HepG2 (cell line): Measurements from ENCODE around the gene SNX11. TPM values are rescaled to one million over a fixed set of nuclear protein-coding genes. Genes with fewer than 3 reads are reported as not detected.

Experiments
- DMAP1 ChIP-seq: IDR thresholded peaks from 2 replicates; pipeline ENCODE4 v1.6.1; 2016
- ETV6 ChIP-seq: sonication (generic); formaldehyde crosslinking; conservative IDR thresholded peaks from 2 replicates; pipeline ENCODE4 v1.4.0; 2020; ENCODE audit warnings: missing genetic modification reagents
- FIP1L1 ChIP-seq: fragments of 200-400 bp; formaldehyde crosslinking; IDR thresholded peaks from 2 replicates; pipeline ENCODE4 v1.6.1; 2018; ENCODE audit warnings: low read depth, mild to moderate bottlenecking, low read length, moderate library complexity, borderline replicate concordance; ENCODE audit not compliant: insufficient read depth
- HMG20B ChIP-seq: conservative IDR thresholded peaks from 2 replicates; pipeline ENCODE4 v1.6.1; 2016; ENCODE audit warnings: missing genetic modification reagents, missing compliant biosample characterization
- HOXD1 ChIP-seq: sonication (generic); formaldehyde crosslinking; IDR thresholded peaks from 2 replicates; pipeline ENCODE4 v1.5.0; 2020; ENCODE audit warnings: missing genetic modification reagents
- MAZ ChIP-seq, 2 experiments: sonication (generic) in 1 of 2; formaldehyde crosslinking in 1 of 2; IDR thresholded peaks; 2 replicates each; pipeline versions ENCODE4 v1.5.0 to v1.6.1; 2012 to 2020; ENCODE audit warnings: low read depth in 2 of 2, mild to moderate bottlenecking in 2 of 2, borderline replicate concordance in 1 of 2, improper control_type of control experiment in 1 of 2, low read length in 1 of 2, missing genetic modification reagents in 1 of 2, moderate library complexity in 1 of 2
- MEF2D ChIP-seq: sonication (generic); formaldehyde crosslinking; IDR thresholded peaks from 2 replicates; pipeline ENCODE4 v1.5.1; 2020; ENCODE audit warnings: mild to moderate bottlenecking, missing genetic modification reagents
- NFRKB ChIP-seq: fragments of 450-650 bp; IDR thresholded peaks from 2 replicates; pipeline ENCODE4 v1.6.1; 2017
- PHF20 ChIP-seq: sonication (generic); formaldehyde crosslinking; IDR thresholded peaks from 2 replicates; pipeline ENCODE4 v1.5.0; 2020; ENCODE audit warnings: mild to moderate bottlenecking, missing genetic modification reagents
- PITX1 ChIP-seq: sonication (generic); formaldehyde crosslinking; IDR thresholded peaks from 2 replicates; pipeline ENCODE4 v1.5.1; 2020; ENCODE audit warnings: mild to moderate bottlenecking, missing genetic modification reagents
- RARG ChIP-seq: sonication (generic); formaldehyde crosslinking; IDR thresholded peaks from 2 replicates; pipeline ENCODE4 v1.4.0; 2020; ENCODE audit warnings: low read depth, mild to moderate bottlenecking, missing genetic modification reagents
- SSRP1 ChIP-seq: IDR thresholded peaks from 2 replicates; pipeline ENCODE4 v1.6.1; 2016; ENCODE audit warnings: control low read depth
- U2AF1 ChIP-seq: fragments of 200-400 bp; formaldehyde crosslinking; optimal IDR thresholded peaks from 2 replicates; pipeline ENCODE3; 2017; ENCODE audit warnings: mild to moderate bottlenecking, low read depth, low read length
- ZNF121 ChIP-seq: sonication (generic); formaldehyde crosslinking; IDR thresholded peaks from 2 replicates; pipeline ENCODE4 v1.5.0; 2020; ENCODE audit warnings: mild to moderate bottlenecking, missing genetic modification reagents
- ZNF292 ChIP-seq: sonication (generic); formaldehyde crosslinking; IDR thresholded peaks from 2 replicates; pipeline ENCODE4 v1.8.1; 2022; ENCODE audit warnings: mild to moderate bottlenecking, low read depth, missing genetic modification reagents, borderline replicate concordance
- ZNF484 ChIP-seq: sonication (generic); formaldehyde crosslinking; IDR thresholded peaks from 2 replicates; pipeline ENCODE4 v1.5.1; 2020; ENCODE audit warnings: mild to moderate bottlenecking, low read depth, missing genetic modification reagents, borderline replicate concordance
- ZNF629 ChIP-seq: sonication (generic); formaldehyde crosslinking; conservative IDR thresholded peaks from 2 replicates; pipeline ENCODE4 v1.5.0; 2020; ENCODE audit warnings: missing genetic modification reagents
- ZSCAN25 ChIP-seq: sonication (generic); formaldehyde crosslinking; IDR thresholded peaks from 2 replicates; pipeline ENCODE4 v1.8.0; 2022; ENCODE audit warnings: mild to moderate bottlenecking, missing genetic modification reagents
- ZZZ3 ChIP-seq: sonication (generic); formaldehyde crosslinking; IDR thresholded peaks from 2 replicates; pipeline ENCODE4 v1.4.0; 2020; ENCODE audit warnings: missing genetic modification reagents, mild to moderate bottlenecking, borderline replicate concordance
- polyA plus RNA-seq, 8 experiments: library from polyadenylated mRNA; depleted of rRNA in 3 of 8; stranded (reverse) in 7 of 8; unstranded in 1 of 8; fragments of >200 nt; fragmentation: Illumina TruSeq in 4 of 8; extraction: Trizol in 4 of 8; gene quantifications; 2 replicates each; pipeline versions ENCODE4 v1.2.1 to v1.2.3, GENCODE V29; 2011 to 2016; ENCODE audit warnings: low read depth in 4 of 8, missing spikeins in 1 of 8, mixed read lengths in 1 of 8; ENCODE audit not compliant: insufficient read depth in 1 of 8
- total RNA-seq, 5 experiments: library from RNA; depleted of rRNA; stranded (reverse); fragments of >200 nt; fragmentation: Illumina TruSeq; extraction: Trizol; gene quantifications; 2 replicates each; pipeline ENCODE4 v1.2.3, GENCODE V29; 2016; ENCODE audit warnings: low read depth in 1 of 5
- TF ChIP-seq, protein P1 (sequence below): sonication (generic); formaldehyde crosslinking; IDR thresholded peaks from 2 replicates; pipeline ENCODE4 v1.5.0; 2020; ENCODE audit warnings: missing genetic modification reagents
- TF ChIP-seq, protein P2 (sequence below): IDR thresholded peaks from 2 replicates; pipeline ENCODE4 v1.6.1; 2012; ENCODE audit warnings: low read depth, low read length, improper control_type of control experiment
- TF ChIP-seq, protein P3 (sequence below): sonication (generic); formaldehyde crosslinking; IDR thresholded peaks from 2 replicates; pipeline ENCODE4 v1.4.0; 2020; ENCODE audit warnings: mild to moderate bottlenecking, low read depth, missing genetic modification reagents
- TF ChIP-seq, protein P4 (sequence below): sonication (generic); formaldehyde crosslinking; IDR thresholded peaks from 2 replicates; pipeline ENCODE4 v1.8.1; 2023; ENCODE audit warnings: mild to moderate bottlenecking, missing genetic modification reagents

Gene SNX11
- total and polyA plus RNA-seq, 2 of the 13 experiments (the other 11 are each of a cell fraction or from before 2014, with no cell fraction given): 12.9 to 14.0 TPM

DNA sequence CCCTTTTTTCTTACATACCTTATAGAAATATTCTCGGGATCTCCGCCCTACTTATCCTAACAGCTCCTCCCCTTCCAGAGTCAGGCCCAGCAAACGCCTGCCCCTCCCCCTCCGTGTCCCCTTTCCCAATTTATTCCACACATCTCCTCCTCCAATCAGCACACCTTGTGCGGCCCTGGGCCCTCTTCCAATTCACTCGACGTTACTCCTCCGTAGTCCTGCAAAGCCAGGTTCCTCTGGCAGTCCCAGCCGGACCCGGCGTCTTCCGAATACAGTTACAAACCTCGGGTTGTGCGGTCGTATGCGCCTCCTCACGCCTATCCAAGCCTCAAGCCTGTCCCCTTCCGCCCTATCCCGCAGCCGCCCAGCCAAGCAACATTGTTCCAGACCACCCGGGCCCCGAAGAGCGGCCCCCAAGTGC is 7.0 kb upstream of the SNX11 start (continued):
- TF ChIP-seq, protein P1, sequence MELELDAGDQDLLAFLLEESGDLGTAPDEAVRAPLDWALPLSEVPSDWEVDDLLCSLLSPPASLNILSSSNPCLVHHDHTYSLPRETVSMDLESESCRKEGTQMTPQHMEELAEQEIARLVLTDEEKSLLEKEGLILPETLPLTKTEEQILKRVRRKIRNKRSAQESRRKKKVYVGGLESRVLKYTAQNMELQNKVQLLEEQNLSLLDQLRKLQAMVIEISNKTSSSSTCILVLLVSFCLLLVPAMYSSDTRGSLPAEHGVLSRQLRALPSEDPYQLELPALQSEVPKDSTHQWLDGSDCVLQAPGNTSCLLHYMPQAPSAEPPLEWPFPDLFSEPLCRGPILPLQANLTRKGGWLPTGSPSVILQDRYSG: no peak
- TF ChIP-seq FIP1L1 (no peak), PHF20 (no peak), HMG20B (CRISPR knock-in tag) (0 out of 2 replicates have a peak, but pooled peaks have one; percentile 16), ZNF121 (CRISPR knock-in tag) (no peak), DMAP1 (CRISPR knock-in tag) (no peak), U2AF1 (peak; percentile 4), ZNF629 (CRISPR knock-in tag) (no peak), SSRP1 (CRISPR knock-in tag) (no peak), ZNF484 (no peak), RARG (CRISPR knock-in tag) (no peak), MEF2D (CRISPR knock-in tag) (0 out of 2 replicates have a peak, but pooled peaks have one; percentile 59), MAZ (IDR thresholded peaks at IDR 0.05; ENCODE audit: borderline replicate concordance, low read depth, low read length) (no peak), MAZ (CRISPR knock-in tag; IDR thresholded peaks at IDR 0.05; ENCODE audit: low read depth) (no peak), ZZZ3 (CRISPR knock-in tag) (no peak; the same call in 1 of the 2 replicates), NFRKB (no peak), HOXD1 (CRISPR knock-in tag) (no peak), ZNF292 (CRISPR knock-in tag) (no peak), ZSCAN25 (no peak), ETV6 (CRISPR knock-in tag) (0 out of 2 replicates have a peak, but pooled peaks have one; percentile 10), PITX1 (CRISPR knock-in tag) (0 out of 2 replicates have a peak, but pooled peaks have one; percentile 23)
- TF ChIP-seq, protein P2, sequence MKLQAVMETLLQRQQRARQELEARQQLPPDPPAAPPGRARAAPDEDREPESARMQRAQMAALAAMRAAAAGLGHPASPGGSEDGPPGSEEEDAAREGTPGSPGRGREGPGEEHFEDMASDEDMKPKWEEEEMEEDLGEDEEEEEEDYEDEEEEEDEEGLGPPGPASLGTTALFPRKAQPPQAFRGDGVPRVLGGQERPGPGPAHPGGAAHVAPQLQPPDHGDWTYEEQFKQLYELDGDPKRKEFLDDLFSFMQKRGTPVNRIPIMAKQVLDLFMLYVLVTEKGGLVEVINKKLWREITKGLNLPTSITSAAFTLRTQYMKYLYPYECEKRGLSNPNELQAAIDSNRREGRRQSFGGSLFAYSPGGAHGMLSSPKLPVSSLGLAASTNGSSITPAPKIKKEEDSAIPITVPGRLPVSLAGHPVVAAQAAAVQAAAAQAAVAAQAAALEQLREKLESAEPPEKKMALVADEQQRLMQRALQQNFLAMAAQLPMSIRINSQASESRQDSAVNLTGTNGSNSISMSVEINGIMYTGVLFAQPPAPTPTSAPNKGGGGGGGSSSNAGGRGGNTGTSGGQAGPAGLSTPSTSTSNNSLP: 0 out of 2 replicates have a peak, but pooled peaks have one; percentile 22
- TF ChIP-seq, protein P3, sequence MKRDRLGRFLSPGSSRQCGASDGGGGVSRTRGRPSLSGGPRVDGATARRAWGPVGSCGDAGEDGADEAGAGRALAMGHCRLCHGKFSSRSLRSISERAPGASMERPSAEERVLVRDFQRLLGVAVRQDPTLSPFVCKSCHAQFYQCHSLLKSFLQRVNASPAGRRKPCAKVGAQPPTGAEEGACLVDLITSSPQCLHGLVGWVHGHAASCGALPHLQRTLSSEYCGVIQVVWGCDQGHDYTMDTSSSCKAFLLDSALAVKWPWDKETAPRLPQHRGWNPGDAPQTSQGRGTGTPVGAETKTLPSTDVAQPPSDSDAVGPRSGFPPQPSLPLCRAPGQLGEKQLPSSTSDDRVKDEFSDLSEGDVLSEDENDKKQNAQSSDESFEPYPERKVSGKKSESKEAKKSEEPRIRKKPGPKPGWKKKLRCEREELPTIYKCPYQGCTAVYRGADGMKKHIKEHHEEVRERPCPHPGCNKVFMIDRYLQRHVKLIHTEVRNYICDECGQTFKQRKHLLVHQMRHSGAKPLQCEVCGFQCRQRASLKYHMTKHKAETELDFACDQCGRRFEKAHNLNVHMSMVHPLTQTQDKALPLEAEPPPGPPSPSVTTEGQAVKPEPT: 0 out of 2 replicates have a peak, but pooled peaks have one; percentile 71
- TF ChIP-seq, protein P4, sequence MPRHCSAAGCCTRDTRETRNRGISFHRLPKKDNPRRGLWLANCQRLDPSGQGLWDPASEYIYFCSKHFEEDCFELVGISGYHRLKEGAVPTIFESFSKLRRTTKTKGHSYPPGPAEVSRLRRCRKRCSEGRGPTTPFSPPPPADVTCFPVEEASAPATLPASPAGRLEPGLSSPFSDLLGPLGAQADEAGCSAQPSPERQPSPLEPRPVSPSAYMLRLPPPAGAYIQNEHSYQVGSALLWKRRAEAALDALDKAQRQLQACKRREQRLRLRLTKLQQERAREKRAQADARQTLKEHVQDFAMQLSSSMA (CRISPR knock-in tag): no peak
